Epithelial cell of proximal tubule (primary cell): ENCODE measurements around the gene GRID1. TPM values are rescaled to one million over a fixed set of nuclear protein-coding genes. Genes with fewer than 3 reads are reported as not detected.

Experiments
- DNase-seq: peaks from one replicate; pipeline ENCODE4 v3.0.0-alpha.2; 2011; ENCODE audit warnings: low read depth
- H3K4me3 ChIP-seq: 2 replicates; pipeline ENCODE4 v1.5.1; 2011; ENCODE audit warnings: low read depth, mild to moderate bottlenecking, low read length
- CTCF ChIP-seq: conservative IDR thresholded peaks from 2 replicates; pipeline ENCODE4 v1.5.1; 2012; ENCODE audit warnings: low read depth, mild to moderate bottlenecking, low read length
- total RNA-seq: library from RNA; depleted of rRNA; stranded (reverse); fragments of >200 nt; gene quantifications from 2 replicates; pipeline ENCODE4 v1.2.3, GENCODE V29; 2015

GRID1 gene
- total RNA-seq, 1 donor from 2014 or later = 0.52 TPM

- DNase-seq = no peak
- no peak for TF ChIP-seq CTCF
- no peak overlapping the region for H3K4me3 ChIP-seq
These were observed 299.1 kb downstream of the GRID1 start for GRCh38 chr10:86067436-86068050.

- TF ChIP-seq CTCF = no peak
- no peak for DNase-seq
- H3K4me3 ChIP-seq = no peak overlapping the region
These were observed 299.9 kb downstream of the GRID1 start for GRCh38 chr10:86066696-86067095.

- no peak for DNase-seq
- no peak for TF ChIP-seq CTCF
- H3K4me3 ChIP-seq = no peak overlapping the region
These were observed 300.8 kb downstream of the GRID1 start for GRCh38 chr10:86065711-86066251.

- no peak for DNase-seq
- no peak for TF ChIP-seq CTCF
- H3K4me3 ChIP-seq = no peak overlapping the region
These were observed 301.5 kb downstream of the GRID1 start for GRCh38 chr10:86064931-86065662.

- TF ChIP-seq CTCF = no peak
- no peak for DNase-seq
- no peak overlapping the region for H3K4me3 ChIP-seq
These were observed 302.4 kb downstream of the GRID1 start for GRCh38 chr10:86064219-86064618.

- no peak overlapping the region for H3K4me3 ChIP-seq
- no peak for TF ChIP-seq CTCF
These were observed 303.3 kb downstream of the GRID1 start for GRCh38 chr10:86063341-86063740.

More at GRCh38 chr10:86063341-86063740, 303.3 kb downstream of the GRID1 start:
- no peak for DNase-seq
